ENCODE measurements around the gene TXNRD2. TPM values are rescaled to one million over a fixed set of nuclear protein-coding genes. Genes with fewer than 3 reads are reported as not detected.
A peak's percentile ranks its signal among the peaks of the same experiment; 100 is the strongest.

Gene TXNRD2
- total RNA-seq, 4 donors from 2014 or later = 16.7 to 33.1 (median 20.3) TPM

GRCh38 chr22:19981961-19982920 is 40.6 kb upstream of the TXNRD2 start:
- Histone ChIP-seq H3K27me3 (no peaks in the 10 kb centered on the region), H3K4me3 (no peak overlapping the region), H3K9me3 (no peaks in the 10 kb centered on the region), H3K36me3 (peaks cover 0 to 48% of the 10 kb centered on the region in 2 donors), H3K27ac (peak overlapping the region in 1 of 4 donors; percentile 93), H3K4me1 (peaks cover 0 to 45% (median 25%) of the 10 kb centered on the region in 3 donors)
- 100% methylated on average over 3 of the region's 16 CpGs; no CpG with 5 or more reads in 1 of the 2 donors for WGBS, 2 donors (ENCODE audit: low coverage in 1 of 2)
- TF ChIP-seq POLR2AphosphoS5 (IDR thresholded peaks at IDR 0.05) (no peak), EP300 (IDR thresholded peaks at IDR 0.05) (no peak), POLR2A (IDR thresholded peaks at IDR 0.05) (no peak), CTCF (IDR thresholded peaks at IDR 0.05) (no peak)
- no peak for ATAC-seq

- TF ChIP-seq POLR2AphosphoS5 (IDR thresholded peaks at IDR 0.05) (no peak), POLR2A (IDR thresholded peaks at IDR 0.05) (no peak), EP300 (IDR thresholded peaks at IDR 0.05) (no peak), CTCF (IDR thresholded peaks at IDR 0.05) (no peak)
- ATAC-seq = no peak
- no CpG with 5 or more reads among the region's 33 CpGs for WGBS, 2 donors (ENCODE audit: low coverage in 1 of 2)
- Histone ChIP-seq H3K4me1 (peaks cover 0 to 40% (median 25%) of the 10 kb centered on the region in 3 donors), H3K36me3 (peaks cover 0 to 54% of the 10 kb centered on the region in 2 donors), H3K27ac (no peak overlapping the region), H3K27me3 (no peaks in the 10 kb centered on the region), H3K9me3 (no peaks in the 10 kb centered on the region), H3K4me3 (no peak overlapping the region)
These were observed 39.7 kb upstream of the TXNRD2 start for GRCh38 chr22:19981171-19981960.

DNA sequence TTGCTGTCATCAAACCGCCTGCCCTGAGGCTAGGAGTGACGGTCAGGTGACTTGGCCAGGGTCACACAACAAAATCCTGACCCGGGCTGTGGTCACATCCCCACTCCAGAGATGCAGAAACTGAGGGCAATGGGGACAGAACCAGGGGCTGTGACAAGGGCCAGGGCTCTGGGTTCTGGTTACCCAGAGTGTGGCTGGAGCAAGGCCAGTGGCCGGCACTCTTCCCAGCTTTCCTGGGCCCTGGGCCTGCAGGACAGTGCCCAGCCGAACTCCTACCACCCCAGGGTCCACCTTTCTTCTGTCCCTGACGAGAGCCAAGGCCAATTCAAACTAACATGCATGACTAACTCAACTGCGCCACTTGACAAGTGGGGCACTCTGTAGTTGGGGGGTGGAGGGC is 39.1 kb upstream of the TXNRD2 start:
- 60% methylated on average over 1 of the region's 7 CpGs; no CpG with 5 or more reads in 1 of the 2 donors for WGBS, 2 donors (ENCODE audit: low coverage in 1 of 2)
- H3K4me1 ChIP-seq = peaks cover 0 to 34% (median 20%) of the 10 kb centered on the region in 3 donors
- H3K27me3 ChIP-seq = no peaks in the 10 kb centered on the region
- H3K27ac ChIP-seq = no peak overlapping the region
- H3K36me3 ChIP-seq = peaks cover 0 to 54% of the 10 kb centered on the region in 2 donors
- H3K9me3 ChIP-seq = no peaks in the 10 kb centered on the region
- no peak overlapping the region for H3K4me3 ChIP-seq
- TF ChIP-seq POLR2A (IDR thresholded peaks at IDR 0.05) (no peak), EP300 (IDR thresholded peaks at IDR 0.05) (no peak), CTCF (IDR thresholded peaks at IDR 0.05) (no peak), POLR2AphosphoS5 (IDR thresholded peaks at IDR 0.05) (no peak)
- ATAC-seq = no peak

- 100% methylated on average over 3 of the region's 52 CpGs; no CpG with 5 or more reads in 1 of the 2 donors for WGBS, 2 donors (ENCODE audit: low coverage in 1 of 2)
- H3K36me3 ChIP-seq = peaks cover 0 to 54% of the 10 kb centered on the region in 2 donors
- no peak overlapping the region for H3K4me3 ChIP-seq
These were observed 38.3 kb upstream of the TXNRD2 start for GRCh38 chr22:19979712-19980493.

More at GRCh38 chr22:19979712-19980493, 38.3 kb upstream of the TXNRD2 start:
- no peak for TF ChIP-seq CTCF (IDR thresholded peaks at IDR 0.05)
- TF ChIP-seq EP300 (IDR thresholded peaks at IDR 0.05) = no peak
- no peak for TF ChIP-seq POLR2A (IDR thresholded peaks at IDR 0.05)
- TF ChIP-seq POLR2AphosphoS5 (IDR thresholded peaks at IDR 0.05) = no peak
- Histone ChIP-seq H3K4me1 (peaks cover 0 to 30% (median 16%) of the 10 kb centered on the region in 3 donors), H3K27me3 (no peaks in the 10 kb centered on the region), H3K9me3 (no peaks in the 10 kb centered on the region), H3K27ac (no peak overlapping the region)
- ATAC-seq = no peak
